A549 treated with ZK216348 at 1 μM for 4 hours (cell line): ENCODE data around the gene RAB7A. TPM values are rescaled to one million over a fixed set of nuclear protein-coding genes. Genes with fewer than 3 reads are reported as not detected.

Experiments
- total RNA-seq: library from RNA; stranded (reverse); fragments of 200-300 nt; extraction: Qiagen RNA extraction; gene quantifications from 5 replicates; pipeline ENCODE4 v1.2.3, GENCODE V29; 2022; ENCODE audit warnings: low read depth

RAB7A gene
- 173 to 210 TPM (median 193 TPM) in 5 replicates for total RNA-seq

DNA sequence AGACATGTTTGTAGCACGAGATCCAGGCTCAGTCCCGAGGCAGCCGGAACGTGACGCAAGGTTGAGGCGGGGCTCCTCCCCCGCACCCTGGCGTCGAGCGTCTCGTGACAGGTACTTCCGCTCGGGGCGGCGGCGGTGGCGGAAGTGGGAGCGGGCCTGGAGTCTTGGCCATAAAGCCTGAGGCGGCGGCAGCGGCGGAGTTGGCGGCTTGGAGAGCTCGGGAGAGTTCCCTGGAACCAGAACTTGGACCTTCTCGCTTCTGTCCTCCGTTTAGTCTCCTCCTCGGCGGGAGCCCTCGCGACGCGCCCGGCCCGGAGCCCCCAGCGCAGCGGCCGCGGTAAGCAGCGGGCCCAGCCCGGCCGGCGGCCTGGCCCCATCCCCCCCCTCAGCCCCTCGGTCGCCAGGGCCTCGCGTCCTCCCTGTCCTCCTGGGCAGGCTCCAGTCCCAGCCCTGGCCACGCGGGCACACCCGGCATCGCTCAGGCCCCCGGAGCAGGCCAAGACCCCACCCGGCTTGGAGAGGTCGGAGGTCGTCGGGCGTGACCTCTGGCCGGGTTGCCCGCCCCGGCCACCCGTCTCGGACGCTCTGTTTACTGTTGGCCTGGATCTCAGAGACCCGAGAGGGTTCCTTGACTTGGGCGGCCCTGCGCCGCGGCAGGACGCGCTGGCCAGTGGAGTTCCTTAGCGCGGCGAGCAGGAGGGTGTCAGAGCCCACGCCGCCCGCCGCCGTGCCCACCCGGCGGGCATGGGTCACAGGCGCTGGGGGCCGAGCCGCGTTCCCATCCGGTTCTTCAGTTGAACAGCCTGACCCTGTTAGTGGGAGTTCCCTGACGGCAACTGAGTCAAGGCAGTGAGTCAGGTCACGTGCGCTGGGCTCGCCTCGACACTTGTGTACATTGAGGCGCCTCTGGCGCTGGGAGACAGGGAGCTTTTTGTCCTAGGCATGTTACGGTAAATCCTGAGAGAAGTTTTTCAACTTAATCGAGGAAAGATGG, at the start of gene RAB7A:
TSS of gene RAB7A (plus strand) at position 161 of the 994 bp plus-strand sequence. CDS start 69,185 bp downstream, outside the sequence.

Other genes starting within 250 kb of the RAB7A start
- 3.5 to 5.0 TPM (median 4.8 TPM) in 5 replicates for gene GATA2, start 233.0 kb upstream of the RAB7A start, total RNA-seq
- 158 to 165 TPM (median 159 TPM) in 5 replicates for gene RPN1, start 75.4 kb upstream of the RAB7A start, total RNA-seq
- 23.6 to 26.1 TPM (median 25.0 TPM) in 5 replicates for gene ACAD9, start 153.4 kb downstream of the RAB7A start, total RNA-seq